ENCODE measurements around the gene MYO1E. TPM values are rescaled to one million over a fixed set of nuclear protein-coding genes. Genes with fewer than 3 reads are reported as not detected.

Gene MYO1E
- total and polyA plus RNA-seq, 4 donors: 6.7 to 70.9 (median 21.6) TPM

GRCh38 chr15:59366333-59367021, 6.2 kb downstream of the MYO1E start (continued):
- TF ChIP-seq JUND (IDR thresholded peaks at IDR 0.05) (no peak), RXRA (IDR thresholded peaks at IDR 0.05) (no peak), HNF4G (IDR thresholded peaks at IDR 0.05) (no peak), GABPA (IDR thresholded peaks at IDR 0.05 in 1 of 2, conservative IDR thresholded peaks at IDR 0.05 in 1 of 2) (no peak)

DNA sequence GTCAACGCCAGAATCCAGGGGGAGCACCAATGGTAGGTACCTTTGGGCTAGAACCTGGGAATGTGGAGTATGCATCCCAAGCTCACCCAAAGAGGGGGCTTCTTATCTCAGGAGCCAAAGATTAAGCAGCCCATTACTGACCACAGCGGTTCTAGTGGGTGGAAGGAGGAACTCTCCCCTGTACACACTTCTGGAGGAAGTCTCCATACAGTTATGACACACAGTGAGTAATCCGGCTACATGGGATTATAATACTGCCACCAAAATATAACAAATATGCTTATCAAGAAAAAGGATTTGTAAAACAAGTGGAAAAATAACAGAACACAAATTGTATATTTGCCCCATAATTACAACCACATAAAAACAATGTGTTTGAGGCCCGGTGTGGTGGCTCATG, 8.4 kb downstream of the MYO1E start:
- Histone ChIP-seq H3K36me3 (ENCODE audit: control insufficient read depth in 4 of 4, insufficient read depth in 3 of 4, low read depth in 1 of 4, low read length in 3 of 4) (no peaks in the 10 kb centered on the region), H3K4me3 (ENCODE audit: low read depth in 1 of 3, low read length in 3 of 3) (no peak overlapping the region), H3K4me1 (ENCODE audit: control insufficient read depth in 4 of 4, insufficient read depth in 4 of 4, low read length in 3 of 4) (peaks cover 0 to 18% (median 5%) of the 10 kb centered on the region in 4 donors), H3K9ac (ENCODE audit: low read depth in 1 of 2, low read length in 2 of 2) (no peak overlapping the region), H3K27ac (ENCODE audit: low read depth in 1 of 2, low read length in 2 of 2) (no peak overlapping the region), H3K27me3 (ENCODE audit: control insufficient read depth in 4 of 4, insufficient read depth in 4 of 4, low read length in 3 of 4) (no peaks in the 10 kb centered on the region), H3K9me3 (ENCODE audit: control insufficient read depth in 4 of 4, low read length in 3 of 4) (no peaks in the 10 kb centered on the region)
- no peak for DNase-seq (ENCODE audit: low spot score)
- TF ChIP-seq RAD21 (IDR thresholded peaks at IDR 0.05): no peak
- no peak for TF ChIP-seq HNF4A (conservative IDR thresholded peaks at IDR 0.05)
- TF ChIP-seq GABPA (IDR thresholded peaks at IDR 0.05 in 1 of 2, conservative IDR thresholded peaks at IDR 0.05 in 1 of 2): no peak
- no peak for TF ChIP-seq EGR1 (IDR thresholded peaks at IDR 0.05; ENCODE audit: low read depth in 2 of 2)
- TF ChIP-seq YY1 (IDR thresholded peaks at IDR 0.05): no peak
- TF ChIP-seq JUND (IDR thresholded peaks at IDR 0.05): no peak
- TF ChIP-seq, protein P1, sequence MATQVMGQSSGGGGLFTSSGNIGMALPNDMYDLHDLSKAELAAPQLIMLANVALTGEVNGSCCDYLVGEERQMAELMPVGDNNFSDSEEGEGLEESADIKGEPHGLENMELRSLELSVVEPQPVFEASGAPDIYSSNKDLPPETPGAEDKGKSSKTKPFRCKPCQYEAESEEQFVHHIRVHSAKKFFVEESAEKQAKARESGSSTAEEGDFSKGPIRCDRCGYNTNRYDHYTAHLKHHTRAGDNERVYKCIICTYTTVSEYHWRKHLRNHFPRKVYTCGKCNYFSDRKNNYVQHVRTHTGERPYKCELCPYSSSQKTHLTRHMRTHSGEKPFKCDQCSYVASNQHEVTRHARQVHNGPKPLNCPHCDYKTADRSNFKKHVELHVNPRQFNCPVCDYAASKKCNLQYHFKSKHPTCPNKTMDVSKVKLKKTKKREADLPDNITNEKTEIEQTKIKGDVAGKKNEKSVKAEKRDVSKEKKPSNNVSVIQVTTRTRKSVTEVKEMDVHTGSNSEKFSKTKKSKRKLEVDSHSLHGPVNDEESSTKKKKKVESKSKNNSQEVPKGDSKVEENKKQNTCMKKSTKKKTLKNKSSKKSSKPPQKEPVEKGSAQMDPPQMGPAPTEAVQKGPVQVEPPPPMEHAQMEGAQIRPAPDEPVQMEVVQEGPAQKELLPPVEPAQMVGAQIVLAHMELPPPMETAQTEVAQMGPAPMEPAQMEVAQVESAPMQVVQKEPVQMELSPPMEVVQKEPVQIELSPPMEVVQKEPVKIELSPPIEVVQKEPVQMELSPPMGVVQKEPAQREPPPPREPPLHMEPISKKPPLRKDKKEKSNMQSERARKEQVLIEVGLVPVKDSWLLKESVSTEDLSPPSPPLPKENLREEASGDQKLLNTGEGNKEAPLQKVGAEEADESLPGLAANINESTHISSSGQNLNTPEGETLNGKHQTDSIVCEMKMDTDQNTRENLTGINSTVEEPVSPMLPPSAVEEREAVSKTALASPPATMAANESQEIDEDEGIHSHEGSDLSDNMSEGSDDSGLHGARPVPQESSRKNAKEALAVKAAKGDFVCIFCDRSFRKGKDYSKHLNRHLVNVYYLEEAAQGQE (IDR thresholded peaks at IDR 0.05): no peak
- TF ChIP-seq, protein P2, sequence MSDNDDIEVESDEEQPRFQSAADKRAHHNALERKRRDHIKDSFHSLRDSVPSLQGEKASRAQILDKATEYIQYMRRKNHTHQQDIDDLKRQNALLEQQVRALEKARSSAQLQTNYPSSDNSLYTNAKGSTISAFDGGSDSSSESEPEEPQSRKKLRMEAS (IDR thresholded peaks at IDR 0.05): no peak
- TF ChIP-seq FOXA1 (IDR thresholded peaks at IDR 0.05): no peak
- 91% methylated on average over 4 of the region's 4 CpGs for WGBS

GRCh38 chr15:59362331-59362730, 10.3 kb downstream of the MYO1E start:
- Histone ChIP-seq H3K27me3 (ENCODE audit: control insufficient read depth in 4 of 4, insufficient read depth in 4 of 4, low read length in 3 of 4) (no peaks in the 10 kb centered on the region), H3K27ac (ENCODE audit: low read depth in 1 of 2, low read length in 2 of 2) (no peak overlapping the region), H3K4me3 (ENCODE audit: low read depth in 1 of 3, low read length in 3 of 3) (no peak overlapping the region), H3K9ac (ENCODE audit: low read depth in 1 of 2, low read length in 2 of 2) (no peak overlapping the region), H3K9me3 (ENCODE audit: control insufficient read depth in 4 of 4, low read length in 3 of 4) (no peaks in the 10 kb centered on the region), H3K4me1 (ENCODE audit: control insufficient read depth in 4 of 4, insufficient read depth in 4 of 4, low read length in 3 of 4) (peaks cover 0 to 15% (median 5%) of the 10 kb centered on the region in 4 donors), H3K36me3 (ENCODE audit: control insufficient read depth in 4 of 4, insufficient read depth in 3 of 4, low read depth in 1 of 4, low read length in 3 of 4) (no peaks in the 10 kb centered on the region)
- TF ChIP-seq, protein P1 (IDR thresholded peaks at IDR 0.05): no peak
- no peak for TF ChIP-seq NR2F2 (IDR thresholded peaks at IDR 0.05)
- no peak for TF ChIP-seq RXRA (IDR thresholded peaks at IDR 0.05)
- TF ChIP-seq, protein P3, sequence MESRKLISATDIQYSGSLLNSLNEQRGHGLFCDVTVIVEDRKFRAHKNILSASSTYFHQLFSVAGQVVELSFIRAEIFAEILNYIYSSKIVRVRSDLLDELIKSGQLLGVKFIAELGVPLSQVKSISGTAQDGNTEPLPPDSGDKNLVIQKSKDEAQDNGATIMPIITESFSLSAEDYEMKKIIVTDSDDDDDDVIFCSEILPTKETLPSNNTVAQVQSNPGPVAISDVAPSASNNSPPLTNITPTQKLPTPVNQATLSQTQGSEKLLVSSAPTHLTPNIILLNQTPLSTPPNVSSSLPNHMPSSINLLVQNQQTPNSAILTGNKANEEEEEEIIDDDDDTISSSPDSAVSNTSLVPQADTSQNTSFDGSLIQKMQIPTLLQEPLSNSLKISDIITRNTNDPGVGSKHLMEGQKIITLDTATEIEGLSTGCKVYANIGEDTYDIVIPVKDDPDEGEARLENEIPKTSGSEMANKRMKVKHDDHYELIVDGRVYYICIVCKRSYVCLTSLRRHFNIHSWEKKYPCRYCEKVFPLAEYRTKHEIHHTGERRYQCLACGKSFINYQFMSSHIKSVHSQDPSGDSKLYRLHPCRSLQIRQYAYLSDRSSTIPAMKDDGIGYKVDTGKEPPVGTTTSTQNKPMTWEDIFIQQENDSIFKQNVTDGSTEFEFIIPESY (IDR thresholded peaks at IDR 0.05): no peak
- TF ChIP-seq FOXA1 (IDR thresholded peaks at IDR 0.05): no peak
- TF ChIP-seq, protein P4, sequence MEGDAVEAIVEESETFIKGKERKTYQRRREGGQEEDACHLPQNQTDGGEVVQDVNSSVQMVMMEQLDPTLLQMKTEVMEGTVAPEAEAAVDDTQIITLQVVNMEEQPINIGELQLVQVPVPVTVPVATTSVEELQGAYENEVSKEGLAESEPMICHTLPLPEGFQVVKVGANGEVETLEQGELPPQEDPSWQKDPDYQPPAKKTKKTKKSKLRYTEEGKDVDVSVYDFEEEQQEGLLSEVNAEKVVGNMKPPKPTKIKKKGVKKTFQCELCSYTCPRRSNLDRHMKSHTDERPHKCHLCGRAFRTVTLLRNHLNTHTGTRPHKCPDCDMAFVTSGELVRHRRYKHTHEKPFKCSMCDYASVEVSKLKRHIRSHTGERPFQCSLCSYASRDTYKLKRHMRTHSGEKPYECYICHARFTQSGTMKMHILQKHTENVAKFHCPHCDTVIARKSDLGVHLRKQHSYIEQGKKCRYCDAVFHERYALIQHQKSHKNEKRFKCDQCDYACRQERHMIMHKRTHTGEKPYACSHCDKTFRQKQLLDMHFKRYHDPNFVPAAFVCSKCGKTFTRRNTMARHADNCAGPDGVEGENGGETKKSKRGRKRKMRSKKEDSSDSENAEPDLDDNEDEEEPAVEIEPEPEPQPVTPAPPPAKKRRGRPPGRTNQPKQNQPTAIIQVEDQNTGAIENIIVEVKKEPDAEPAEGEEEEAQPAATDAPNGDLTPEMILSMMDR (IDR thresholded peaks at IDR 0.05; ENCODE audit: low read depth, low read length, missing input control): no peak
- no peak for TF ChIP-seq GABPA (IDR thresholded peaks at IDR 0.05 in 1 of 2, conservative IDR thresholded peaks at IDR 0.05 in 1 of 2)
- TF ChIP-seq SP1 (IDR thresholded peaks at IDR 0.05): no peak
- TF ChIP-seq RAD21 (IDR thresholded peaks at IDR 0.05): no peak
- TF ChIP-seq, protein P2 (IDR thresholded peaks at IDR 0.05): no peak
- no peak for TF ChIP-seq TAF1 (conservative IDR thresholded peaks at IDR 0.05)
- no peak for TF ChIP-seq EGR1 (IDR thresholded peaks at IDR 0.05; ENCODE audit: low read depth in 2 of 2)
- 61% methylated on average over 2 of the region's 2 CpGs for WGBS
- DNase-seq (ENCODE audit: low spot score): no peak

Measured in liver (tissue), 9 donors.